H1 (cell line): ENCODE data around the gene HPX. TPM values are rescaled to one million over a fixed set of nuclear protein-coding genes. Genes with fewer than 3 reads are reported as not detected.

Experiments used
- CTCF ChIA-PET: fragments of 300-600 bp; sonication (Branson Sonifier 250); formaldehyde crosslinking; loops from one replicate; lab custom pipeline; 2021; ENCODE audit not compliant: partially characterized antibody; lab: Charles Lee
- POLR2A ChIA-PET: fragments of 300-600 bp; sonication (Branson Sonifier 250); formaldehyde crosslinking; loops from one replicate; lab custom pipeline; 2021; ENCODE audit warnings: inconsistent platforms; ENCODE audit not compliant: partially characterized antibody; lab: Charles Lee
- DNase-seq, 2 experiments: peaks; one replicate each; pipeline versions ENCODE4 v3.0.0 to v3.0.0-alpha.2; 2010 to 2022; ENCODE audit warnings: low spot score in 2 of 2, low read depth in 1 of 2, mixed read lengths in 1 of 2
- FAIRE-seq: peaks from 2 replicates; lab custom pipeline; 2011; peaks lifted over from hg19 to GRCh38; lab: Jason Lieb, UNC
- H2AFZ ChIP-seq: 2 replicates; pipeline ENCODE4 v1.8.1; 2012; ENCODE audit warnings: low read length, inconsistent platforms
- H2AK5ac ChIP-seq: 2 replicates; pipeline ENCODE4 v1.6.1; 2013; ENCODE audit warnings: low read depth, low read length
- H2BK120ac ChIP-seq: replicated peaks from 2 replicates; pipeline ENCODE3; 2013; ENCODE audit warnings: low read depth, low read length, inconsistent platforms
- H2BK12ac ChIP-seq: 2 replicates; pipeline ENCODE4 v1.6.1; 2013; ENCODE audit warnings: low read depth, low read length
- H2BK15ac ChIP-seq: 2 replicates; pipeline ENCODE4 v1.6.1; 2013; ENCODE audit warnings: low read length
- H2BK20ac ChIP-seq: 2 replicates; pipeline ENCODE4 v1.6.1; 2013; ENCODE audit warnings: low read length
- H2BK5ac ChIP-seq: 2 replicates; pipeline ENCODE4 v1.6.1; 2013; ENCODE audit warnings: low read depth, low read length
- H3K14ac ChIP-seq: 2 replicates; pipeline ENCODE4 v1.6.1; 2013; ENCODE audit warnings: inconsistent platforms; ENCODE audit not compliant: insufficient read length
- H3K18ac ChIP-seq: 2 replicates; pipeline ENCODE4 v1.6.1; 2013; ENCODE audit warnings: low read length; ENCODE audit errors: extremely low read depth
- H3K23ac ChIP-seq: 2 replicates; pipeline ENCODE4 v1.6.1; 2013; ENCODE audit warnings: inconsistent platforms; ENCODE audit not compliant: insufficient read length
- H3K23me2 ChIP-seq: 2 replicates; pipeline ENCODE4 v1.6.1; 2013; ENCODE audit warnings: low read depth, low read length
- H3K27ac ChIP-seq: 2 replicates; pipeline ENCODE4 v1.6.1; 2011; ENCODE audit warnings: low read depth, low read length, inconsistent platforms
- H3K27me3 ChIP-seq, 4 experiments: replicated peaks in 1 of 4; 1 replicate in 1 of 4; 2 replicates in 3 of 4; pipeline versions ENCODE4 v1.6.1 to v1.8.1; 2011 to 2013; ENCODE audit warnings: low read length in 3 of 4, mild to moderate bottlenecking in 3 of 4, inconsistent platforms in 2 of 4, mixed read lengths in 2 of 4, moderate library complexity in 1 of 4; ENCODE audit not compliant: control insufficient read depth in 3 of 4, insufficient read depth in 3 of 4; ENCODE audit errors: extremely low read depth in 1 of 4
- H3K36me3 ChIP-seq, 4 experiments: 2 replicates each; pipeline versions ENCODE4 v1.6.1 to v1.8.1; 2011 to 2013; ENCODE audit warnings: mild to moderate bottlenecking in 4 of 4, low read length in 3 of 4, moderate library complexity in 2 of 4, control low read depth in 1 of 4, inconsistent platforms in 1 of 4; ENCODE audit not compliant: insufficient read depth in 4 of 4, control insufficient read depth in 2 of 4
- H3K4ac ChIP-seq: replicated peaks from 2 replicates; pipeline ENCODE3; 2013; ENCODE audit warnings: low read length, low read depth, mixed read lengths, inconsistent platforms; ENCODE audit not compliant: insufficient read length
- H3K4me1 ChIP-seq, 4 experiments: replicated peaks in 1 of 4; 1 replicate in 1 of 4; 2 replicates in 3 of 4; pipeline versions ENCODE4 v1.6.1 to v1.8.1; 2011 to 2013; ENCODE audit warnings: low read length in 3 of 4, inconsistent platforms in 2 of 4, mixed read lengths in 1 of 4; ENCODE audit not compliant: insufficient read depth in 4 of 4, control insufficient read depth in 3 of 4
- H3K4me2 ChIP-seq, 2 experiments: 2 replicates each; pipeline versions ENCODE4 v1.6.1 to v1.8.1; 2011 to 2013; ENCODE audit warnings: low read depth in 2 of 2, low read length in 2 of 2, control low read depth in 1 of 2, inconsistent platforms in 1 of 2, mild to moderate bottlenecking in 1 of 2; ENCODE audit not compliant: insufficient read depth in 1 of 2
- H3K4me3 ChIP-seq, 4 experiments: fragments of 200-600, 300-600 bp in 1 of 4; sonication (generic), shearing (Covaris generic), sonication (Bioruptor Twin) in 1 of 4; 2 replicates each; pipeline versions ENCODE4 v1.5.1 to v1.8.1; 2011 to 2016; ENCODE audit warnings: low read length in 4 of 4, low read depth in 3 of 4, control low read depth in 2 of 4, inconsistent platforms in 2 of 4, mild to moderate bottlenecking in 2 of 4, mixed read lengths in 1 of 4, moderate library complexity in 1 of 4; ENCODE audit not compliant: insufficient read depth in 2 of 4; ENCODE audit errors: extremely low read depth in 1 of 4
- H3K56ac ChIP-seq: replicated peaks from 2 replicates; pipeline ENCODE3; 2013; ENCODE audit warnings: low read depth, mild to moderate bottlenecking, mixed read lengths, low read length, inconsistent platforms; ENCODE audit not compliant: insufficient read length
- H3K79me1 ChIP-seq: 2 replicates; pipeline ENCODE4 v1.6.1; 2013; ENCODE audit warnings: low read depth, low read length, control low read depth
- H3K79me2 ChIP-seq, 2 experiments: 2 replicates each; pipeline versions ENCODE4 v1.6.1 to v1.8.1; 2012 to 2013; ENCODE audit warnings: low read length in 2 of 2, mild to moderate bottlenecking in 2 of 2, inconsistent platforms in 1 of 2; ENCODE audit not compliant: insufficient read depth in 2 of 2, control insufficient read depth in 1 of 2
- H3K9ac ChIP-seq, 4 experiments: replicated peaks in 1 of 4; 1 replicate in 1 of 4; 2 replicates in 3 of 4; pipeline versions ENCODE4 v1.6.1 to v1.8.1; 2011 to 2013; ENCODE audit warnings: low read depth in 3 of 4, low read length in 3 of 4, control low read depth in 2 of 4, mild to moderate bottlenecking in 2 of 4, moderate library complexity in 2 of 4, inconsistent platforms in 1 of 4; ENCODE audit errors: extremely low read depth in 1 of 4
- H3K9me3 ChIP-seq, 2 experiments: 2 replicates each; pipeline versions ENCODE4 v1.6.1 to v1.8.1; 2012 to 2013; ENCODE audit warnings: mild to moderate bottlenecking in 2 of 2, moderate library complexity in 2 of 2, control low read depth in 1 of 2, inconsistent platforms in 1 of 2, low read depth in 1 of 2, low read length in 1 of 2, mixed read lengths in 1 of 2; ENCODE audit not compliant: insufficient read depth in 2 of 2
- H4K20me1 ChIP-seq, 2 experiments: replicated peaks in 1 of 2; 2 replicates each; pipeline versions ENCODE3 to v1.8.1; 2011 to 2013; ENCODE audit warnings: inconsistent platforms in 2 of 2, low read length in 2 of 2, mild to moderate bottlenecking in 1 of 2; ENCODE audit not compliant: insufficient read depth in 2 of 2, control insufficient read depth in 1 of 2
- H4K5ac ChIP-seq: 2 replicates; pipeline ENCODE4 v1.6.1; 2013; ENCODE audit warnings: low read length, low read depth, mixed read lengths, inconsistent platforms; ENCODE audit not compliant: insufficient read length
- H4K8ac ChIP-seq: 2 replicates; pipeline ENCODE4 v1.8.0; 2013; ENCODE audit warnings: mild to moderate bottlenecking, moderate library complexity, low read length, inconsistent platforms; ENCODE audit not compliant: insufficient read depth; ENCODE audit errors: extremely low read depth
- H4K91ac ChIP-seq: replicated peaks from 2 replicates; pipeline ENCODE3; 2013; ENCODE audit warnings: low read length, mixed read lengths, inconsistent platforms; ENCODE audit not compliant: insufficient read length
- ATF2 ChIP-seq: IDR thresholded peaks from 2 replicates; pipeline ENCODE4 v1.6.1; 2012; ENCODE audit warnings: low read length, inconsistent platforms
- BACH1 ChIP-seq: IDR thresholded peaks from 2 replicates; pipeline ENCODE4 v1.6.1; 2012; ENCODE audit warnings: low read length, improper control_type of control experiment
- CEBPB ChIP-seq: IDR thresholded peaks from 2 replicates; pipeline ENCODE4 v1.6.1; 2012; ENCODE audit warnings: low read depth, low read length
- FOSL1 ChIP-seq: IDR thresholded peaks from 2 replicates; pipeline ENCODE4 v1.6.1; 2011; ENCODE audit warnings: mild to moderate bottlenecking, low read depth, low read length, moderate library complexity; ENCODE audit not compliant: insufficient read depth
- JUN ChIP-seq: IDR thresholded peaks from 2 replicates; pipeline ENCODE4 v1.6.1; 2011; ENCODE audit warnings: low read depth, mild to moderate bottlenecking, improper control_type of control experiment, low read length
- KDM4A ChIP-seq: IDR thresholded peaks from one replicate; pipeline ENCODE4 v1.7.1; 2012; ENCODE audit warnings: low read depth, mild to moderate bottlenecking, moderate library complexity, low read length, inconsistent platforms; ENCODE audit not compliant: severe bottlenecking
- MAFK ChIP-seq: IDR thresholded peaks from 2 replicates; pipeline ENCODE4 v1.6.1; 2012; ENCODE audit warnings: low read depth, mild to moderate bottlenecking, improper control_type of control experiment, low read length
- NANOG ChIP-seq: IDR thresholded peaks from 2 replicates; pipeline ENCODE4 v1.6.1; 2011; ENCODE audit warnings: low read length, low read depth, mild to moderate bottlenecking, inconsistent platforms; ENCODE audit not compliant: insufficient read depth, poor library complexity, severe bottlenecking
- PHF8 ChIP-seq: fragments of 200-600 bp; sonication (generic); conservative IDR thresholded peaks from 2 replicates; pipeline ENCODE4 v1.7.1; 2012; ENCODE audit warnings: low read depth, mild to moderate bottlenecking, inconsistent platforms, low read length, moderate library complexity
- POLR2AphosphoS5 ChIP-seq: IDR thresholded peaks from 2 replicates; pipeline ENCODE4 v1.6.1; 2011; ENCODE audit warnings: low read depth, low read length
- SAP30 ChIP-seq: fragments of 300-600 bp; sonication (generic); IDR thresholded peaks from 2 replicates; pipeline ENCODE4 v1.7.1; 2012; ENCODE audit warnings: low read length, moderate library complexity, mild to moderate bottlenecking, inconsistent platforms; ENCODE audit not compliant: insufficient read depth, insufficient replicate concordance
- SP2 ChIP-seq: IDR thresholded peaks from 2 replicates; pipeline ENCODE4 v1.6.1; 2012; ENCODE audit warnings: mild to moderate bottlenecking, low read length, inconsistent platforms
- YY1 ChIP-seq: IDR thresholded peaks from 2 replicates; pipeline ENCODE4 v1.6.1; 2011; ENCODE audit warnings: low read depth, mild to moderate bottlenecking, low read length
- WGBS, 2 experiments: shearing (Covaris generic) in 1 of 2; methylation state at CpG; one replicate each; pipeline versions ENCODE4 v1.1.6 to v1.1.7; 2013 to 2015; ENCODE audit warnings: low lambda C conversion rate in 2 of 2, mixed read lengths in 2 of 2, inconsistent platforms in 1 of 2, low coverage in 1 of 2, missing lambda C conversion rate in 1 of 2; ENCODE audit not compliant: insufficient replicate concordance in 2 of 2, insufficient coverage in 1 of 2, insufficient read length in 1 of 2; ENCODE audit errors: extremely low coverage in 1 of 2, missing lambda C conversion rate in 1 of 2; 5-methylcytosine and 5-hydroxymethylcytosine counted together
- polyA plus RNA-seq, 7 experiments: library from polyadenylated mRNA; depleted of rRNA in 3 of 7; stranded (reverse) in 5 of 7; unstranded in 2 of 7; fragments of >200 nt in 5 of 7; fragments of 200-250 nt in 2 of 7; gene quantifications; 1 replicate in 5 of 7; 2 replicates in 1 of 7; 4 replicates in 1 of 7; pipeline versions ENCODE4 v1.2.1 to v1.2.3, GENCODE V29; 2011 to 2013; ENCODE audit warnings: missing spikeins in 2 of 7, mixed read lengths in 2 of 7
- total RNA-seq: library from RNA; stranded (reverse); fragmentation: NEBNext Ultra II Directional; extraction: Animal tissue kit (Norgen Biotek cat#: 25700); gene quantifications from 2 replicates; pipeline ENCODE4 v1.2.1, GENCODE V29; 2021

The HPX gene
- total and polyA plus RNA-seq, 2 of the 8 experiments (the other 6 are each of a cell fraction or from before 2014, with no cell fraction given), result 0.80 to 0.97 TPM

- H3K79me2 ChIP-seq, result no peaks in the 10 kb centered on the region
- no peak overlapping the region; the same call in 1 of the 2 replicates for H4K8ac ChIP-seq
- H3K36me3 ChIP-seq, result no peaks in the 10 kb centered on the region
- no peak overlapping the region for H3K27ac ChIP-seq
- no peak overlapping the region for H3K18ac ChIP-seq
- DNase-seq (no peak), FAIRE-seq (no peak)
- no peak overlapping the region for H2AFZ ChIP-seq
- H3K56ac ChIP-seq, result no peak overlapping the region
- no peaks in the 10 kb centered on the region for H4K20me1 ChIP-seq
- H3K79me1 ChIP-seq, result no peaks in the 10 kb centered on the region
- H3K4me1 ChIP-seq, result peaks cover 0 to 3% (median 1%) of the 10 kb centered on the region in 4 experiments; a peak in 2 of 7 replicates
- no peak overlapping the region for H3K23ac ChIP-seq
- no peaks in the 10 kb centered on the region for H3K23me2 ChIP-seq
- H2BK5ac ChIP-seq, result no peak overlapping the region
- H2AK5ac ChIP-seq, result no peak overlapping the region
- no peak overlapping the region for H2BK15ac ChIP-seq
- H3K9ac ChIP-seq, result no peak overlapping the region
- H3K4me2 ChIP-seq, result no peak overlapping the region
- H3K14ac ChIP-seq, result no peak overlapping the region
- no peak overlapping the region for H3K4ac ChIP-seq
- H4K91ac ChIP-seq, result no peak overlapping the region
- CTCF ChIA-PET, result interaction anchor here (0.6 to 22.7 kb wide), 6 partner anchors 9 to 296 kb away, joined by 3 to 585 read pairs (median 6); partner anchors contain the start of genes HPX and SMPD1
- no peak overlapping the region for H4K5ac ChIP-seq
- H2BK12ac ChIP-seq, result no peak overlapping the region
- 93% methylated on average over 3 of the region's 3 CpGs; no CpG with 5 or more reads in 1 of the 2 experiments for WGBS, 2 experiments
- H3K4me3 ChIP-seq, result no peak overlapping the region
- H2BK120ac ChIP-seq, result no peak overlapping the region
- H3K9me3 ChIP-seq, result no peaks in the 10 kb centered on the region
- H3K27me3 ChIP-seq, result 0 out of 7 replicates have a peak, but pooled peaks cover 0 to 2% (median 0%) of the 10 kb centered on the region in 4 experiments
- POLR2A ChIA-PET, result no interaction called here
- no peak overlapping the region for H2BK20ac ChIP-seq
- TF ChIP-seq ATF2, result no peak
- no peak for TF ChIP-seq NANOG
- no peak for TF ChIP-seq CEBPB
- no peak for TF ChIP-seq MAFK
- no peak for TF ChIP-seq FOSL1
- TF ChIP-seq PHF8, result no peak
- TF ChIP-seq KDM4A, result no peak
- no peak for TF ChIP-seq BACH1
- no peak for TF ChIP-seq YY1
- TF ChIP-seq JUN, result no peak
- no peak for TF ChIP-seq SAP30
- no peak for TF ChIP-seq SP2
- TF ChIP-seq POLR2AphosphoS5, result no peak
Observed at GRCh38 chr11:6431861-6432260, 8.9 kb downstream of the HPX start.
